PC-9 (cell line): ENCODE data around the gene GPR52. TPM values are rescaled to one million over a fixed set of nuclear protein-coding genes. Genes with fewer than 3 reads are reported as not detected.
"Not testable (repeated sequence)": the region's sequence is repeated elsewhere in the genome, so short reads cannot be mapped to it uniquely, and the experiment has no call there.

Experiments
- BruUV-seq: library from RNA; stranded (reverse); fragments of 400-500 nt; replicated peaks from 2 replicates; lab custom pipeline; 2021; lab: Mats Ljungman, UMichigan
- CTCF ChIA-PET: fragments of 300-600 bp; sonication (Branson Sonifier 250); formaldehyde crosslinking; loops from one replicate; lab custom pipeline; 2022; ENCODE audit warnings: antibody characterized with exemption; lab: Charles Lee
- POLR2A ChIA-PET: fragments of 300-600 bp; sonication (Branson Sonifier 250); formaldehyde crosslinking; loops from one replicate; lab custom pipeline; 2022; ENCODE audit warnings: antibody characterized with exemption; ENCODE audit not compliant: unreplicated experiment; lab: Charles Lee
- DNase-seq, 2 experiments: peaks; one replicate each; pipeline versions ENCODE4 v3.0.0 to v3.0.0-alpha.2; 2015 to 2022; ENCODE audit warnings: mixed read lengths in 1 of 2
- H2AFZ ChIP-seq: fragments of 200-600 bp; sonication (generic); 2 replicates; pipeline ENCODE4 v1.8.1; 2017; ENCODE audit warnings: antibody characterized with exemption
- H3F3A ChIP-seq: fragments of 200-600 bp; sonication (generic); 2 replicates; pipeline ENCODE4 v1.8.1; 2017; ENCODE audit warnings: antibody characterized with exemption, mild to moderate bottlenecking, low read depth; ENCODE audit not compliant: insufficient read depth
- H3K27ac ChIP-seq: fragments of 200-600 bp; sonication (generic); 2 replicates; pipeline ENCODE4 v1.6.1; 2016; ENCODE audit warnings: mixed run types
- H3K27me3 ChIP-seq: fragments of 200-600 bp; sonication (generic); 2 replicates; pipeline ENCODE4 v1.6.1; 2016; ENCODE audit warnings: low read depth, mixed run types; ENCODE audit not compliant: insufficient read depth
- H3K36me3 ChIP-seq: fragments of 200-600 bp; sonication (generic); 2 replicates; pipeline ENCODE4 v1.6.1; 2016; ENCODE audit warnings: low read depth, mixed run types
- H3K4me1 ChIP-seq: fragments of 200-600 bp; sonication (generic); replicated peaks from 2 replicates; pipeline ENCODE4 v1.6.1; 2016; ENCODE audit warnings: mixed run types; ENCODE audit not compliant: insufficient read depth
- H3K4me2 ChIP-seq: fragments of 200-600 bp; sonication (generic); 2 replicates; pipeline ENCODE4 v1.6.1; 2017; ENCODE audit warnings: mixed run types
- H3K4me3 ChIP-seq: fragments of 200-600 bp; sonication (generic); 2 replicates; pipeline ENCODE4 v1.6.1; 2016; ENCODE audit warnings: mixed run types
- H3K79me2 ChIP-seq: fragments of 200-600 bp; sonication (generic); 2 replicates; pipeline ENCODE4 v1.6.1; 2017; ENCODE audit warnings: low read depth, mixed run types
- H3K9me2 ChIP-seq: fragments of 200-600 bp; sonication (generic); 2 replicates; pipeline ENCODE4 v1.8.1; 2017; ENCODE audit warnings: mild to moderate bottlenecking; ENCODE audit not compliant: insufficient read depth
- H3K9me3 ChIP-seq: fragments of 200-600 bp; sonication (generic); 2 replicates; pipeline ENCODE4 v1.8.1; 2016; ENCODE audit warnings: low read depth; ENCODE audit not compliant: insufficient read depth
- H4K20me1 ChIP-seq: fragments of 200-600 bp; sonication (generic); 2 replicates; pipeline ENCODE4 v1.8.1; 2017; ENCODE audit not compliant: insufficient read depth
- CTCF ChIP-seq: fragments of 200-600 bp; sonication (generic); conservative IDR thresholded peaks from 2 replicates; pipeline ENCODE4 v1.6.1; 2017; ENCODE audit warnings: mixed run types, antibody characterized with exemption, mild to moderate bottlenecking, moderate library complexity
- EZH2 ChIP-seq: fragments of 200-600 bp; sonication (generic); IDR thresholded peaks from 2 replicates; pipeline ENCODE4 v1.8.0; 2017; ENCODE audit warnings: antibody characterized with exemption, low read depth
- intact Hi-C: fragments of 100-400 bp; cut with micrococcal nuclease; formaldehyde crosslinking; loops from one replicate; pipeline ENCODE4 v1.10.0; 2022; ENCODE audit not compliant: unreplicated experiment
- total RNA-seq: library from RNA; stranded (reverse); gene quantifications from 2 replicates; pipeline ENCODE4 v1.2.3, GENCODE V29; 2021

Gene GPR52
- total RNA-seq, 1 experiment from 2014 or later = 0.55 TPM

DNA sequence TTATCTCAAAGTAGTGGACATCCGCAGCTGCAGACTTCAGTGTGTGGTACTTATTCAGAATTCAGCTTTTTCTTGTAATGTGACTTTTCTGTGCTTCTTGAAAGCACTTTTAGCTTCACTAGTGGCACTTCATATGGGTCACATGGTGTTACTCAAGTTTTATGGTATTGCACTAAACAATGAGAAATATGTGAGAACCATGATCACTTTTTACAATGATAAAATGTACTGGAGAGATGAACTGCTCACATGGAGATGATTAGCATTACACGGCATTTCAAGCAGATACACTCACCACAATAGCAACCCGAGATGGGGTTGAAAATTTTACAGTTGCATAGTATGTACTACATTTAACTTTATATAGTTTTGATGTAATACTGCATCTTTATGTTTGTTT lies 40.1 kb upstream of the GPR52 start:
- H3K4me3 ChIP-seq = no peak overlapping the region
- intact Hi-C loops = no loop called here
- H3K4me1 ChIP-seq = no peaks in the 10 kb centered on the region
- no peaks in the 10 kb centered on the region for H3K79me2 ChIP-seq
- H3K9me3 ChIP-seq = no peaks in the 10 kb centered on the region; the same call in 1 of the 2 replicates
- no peaks in the 10 kb centered on the region for H3F3A ChIP-seq
- no peak overlapping the region for H3K27ac ChIP-seq
- ChIA-PET POLR2A (no interaction called here), CTCF (no interaction called here)
- no peaks in the 10 kb centered on the region for H3K36me3 ChIP-seq
- DNase-seq = no peak
- no peaks in the 10 kb centered on the region for H4K20me1 ChIP-seq
- no peak overlapping the region for H3K4me2 ChIP-seq
- no TSS peak for BruUV-seq
- H3K9me2 ChIP-seq = no peaks in the 10 kb centered on the region
- TF ChIP-seq EZH2 = no peak
- no peak for TF ChIP-seq CTCF
- no peak overlapping the region for H2AFZ ChIP-seq
- no peaks in the 10 kb centered on the region for H3K27me3 ChIP-seq

- no TSS peak for BruUV-seq
Observed at GRCh38 chr1:174408146-174408545, 39.6 kb upstream of the GPR52 start.

DNA sequence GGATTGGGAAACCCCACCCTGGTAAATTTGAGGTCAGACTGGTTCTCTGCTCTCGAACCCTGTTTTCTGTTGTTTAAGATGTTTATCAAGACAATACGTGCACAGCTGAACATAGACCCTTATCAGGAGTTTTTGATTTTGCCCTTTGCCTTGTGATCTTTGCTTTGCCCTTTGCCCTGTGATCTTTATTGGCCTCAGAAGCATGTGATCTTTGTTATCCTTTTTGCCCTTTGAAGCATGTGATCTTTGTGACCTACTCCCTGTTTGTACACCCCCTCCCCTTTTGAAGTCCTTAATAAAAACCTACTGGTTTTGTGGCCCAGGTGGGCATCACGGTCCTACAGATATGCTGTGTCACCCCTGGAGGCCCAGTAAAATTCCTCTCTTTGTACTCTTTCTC lies 38.0 kb upstream of the GPR52 start:
- H3K36me3 ChIP-seq, H3K9me2 ChIP-seq, intact Hi-C loops, H3K4me1 ChIP-seq, H3F3A ChIP-seq, H3K4me3 ChIP-seq, H3K79me2 ChIP-seq, DNase-seq, BruUV-seq, H3K27ac ChIP-seq, CTCF ChIA-PET, H3K4me2 ChIP-seq, H2AFZ ChIP-seq, H3K27me3 ChIP-seq, POLR2A ChIA-PET, H3K9me3 ChIP-seq, H4K20me1 ChIP-seq: not testable (repeated sequence)

More at GRCh38 chr1:174408146-174408545, 39.6 kb upstream of the GPR52 start:
- Histone ChIP-seq H3K9me3 (no peaks in the 10 kb centered on the region; the same call in 1 of the 2 replicates), H2AFZ (no peak overlapping the region), H3K79me2 (no peaks in the 10 kb centered on the region), H3K9me2 (no peaks in the 10 kb centered on the region), H3K36me3 (no peaks in the 10 kb centered on the region), H3K4me2 (no peak overlapping the region), H3K4me3 (no peak overlapping the region), H4K20me1 (no peaks in the 10 kb centered on the region), H3K27ac (no peak overlapping the region), H3K4me1 (no peaks in the 10 kb centered on the region), H3F3A (no peaks in the 10 kb centered on the region), H3K27me3 (no peaks in the 10 kb centered on the region)
- intact Hi-C loops = no loop called here
- CTCF ChIA-PET = no interaction called here
- POLR2A ChIA-PET = no interaction called here
- no peak for DNase-seq
- TF ChIP-seq CTCF = no peak
- TF ChIP-seq EZH2 = no peak

DNA sequence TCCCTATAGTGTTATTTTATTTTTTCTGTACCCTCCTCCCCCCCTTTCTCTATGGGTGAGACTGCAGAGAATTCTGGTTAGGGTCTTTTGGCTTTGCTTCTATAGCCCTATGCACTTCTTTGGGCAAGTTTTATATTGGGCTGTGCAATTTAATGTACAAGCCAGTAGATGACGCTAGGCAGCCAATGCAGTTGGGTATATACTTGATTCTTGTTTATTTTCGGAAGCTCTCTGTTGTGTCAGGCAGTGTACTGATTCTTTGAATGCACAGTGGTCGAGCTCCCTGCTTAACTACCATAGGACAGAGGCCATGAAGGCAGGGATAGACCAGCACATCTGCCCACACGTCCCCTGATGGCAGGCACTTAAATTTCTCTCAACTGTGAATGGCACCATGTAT lies 34.1 kb upstream of the GPR52 start:
- H2AFZ ChIP-seq = no peak overlapping the region
- no peaks in the 10 kb centered on the region; the same call in 1 of the 2 replicates for H3K9me3 ChIP-seq
- no peaks in the 10 kb centered on the region for H4K20me1 ChIP-seq
- H3K4me3 ChIP-seq = no peak overlapping the region
- no peaks in the 10 kb centered on the region for H3K36me3 ChIP-seq
- no peak overlapping the region for H3K27ac ChIP-seq
- no peaks in the 10 kb centered on the region for H3K4me1 ChIP-seq
- DNase-seq = no peak
- CTCF ChIA-PET = interaction anchor here (0.6 kb wide), 1 partner anchor 9 kb away, joined by 5 read pairs; no protein-coding TSS in a partner anchor
- TF ChIP-seq CTCF (no peak), EZH2 (no peak)
- no peaks in the 10 kb centered on the region for H3K79me2 ChIP-seq
- intact Hi-C loops = no loop called here
- H3K9me2 ChIP-seq = no peaks in the 10 kb centered on the region
- H3K4me2 ChIP-seq = no peak overlapping the region
- H3K27me3 ChIP-seq = no peaks in the 10 kb centered on the region
- POLR2A ChIA-PET = interaction anchor here (0.7 kb wide), 1 partner anchor 730 kb away, joined by 4 read pairs; no protein-coding TSS in a partner anchor
- H3F3A ChIP-seq = no peaks in the 10 kb centered on the region
- BruUV-seq = no TSS peak
